Tibial nerve (tissue), 4 donors: ENCODE data around the gene RABGGTA. TPM values are rescaled to one million over a fixed set of nuclear protein-coding genes. Genes with fewer than 3 reads are reported as not detected.

Experiments used
- DNase-seq, 2 donors: peaks; one replicate each; pipeline ENCODE4 v3.0.0-alpha.2; 2019; ENCODE audit warnings: low spot score in 2 of 2
- H3K27ac ChIP-seq, 4 donors: fragments of 200-600 bp; sonication (generic) in 3 of 4; one replicate each; pipeline ENCODE4 v1.5.1; 2017 to 2019; ENCODE audit warnings: mild to moderate bottlenecking in 1 of 4
- H3K27me3 ChIP-seq, 2 donors: fragments of 200-600 bp; sonication (generic) in 1 of 2; one replicate each; pipeline versions ENCODE4 v1.5.1 to v1.6.0; 2017 to 2019
- H3K36me3 ChIP-seq, 3 donors: fragments of 200-600 bp; sonication (generic); one replicate each; pipeline ENCODE4 v1.5.1; 2018 to 2019
- H3K4me1 ChIP-seq, 4 donors: fragments of 200-600 bp; sonication (generic) in 3 of 4; one replicate each; pipeline ENCODE4 v1.5.1; 2017 to 2019
- H3K4me3 ChIP-seq, 4 donors: fragments of 200-600 bp; sonication (generic) in 3 of 4; one replicate each; pipeline ENCODE4 v1.5.1; 2017 to 2019; ENCODE audit warnings: mild to moderate bottlenecking in 1 of 4, moderate library complexity in 1 of 4
- H3K9me3 ChIP-seq, 4 donors: fragments of 200-600 bp; sonication (generic) in 3 of 4; one replicate each; pipeline ENCODE4 v1.5.1; 2017 to 2019
- CTCF ChIP-seq, 5 experiments: fragments of 200-600 bp in 3 of 5; fragments of 450-650 bp in 2 of 5; sonication (generic) in 3 of 5; IDR thresholded peaks; one replicate each; pipeline ENCODE4 v1.5.1; 2016 to 2019; ENCODE audit warnings: antibody characterized with exemption in 5 of 5, mild to moderate bottlenecking in 3 of 5, moderate library complexity in 2 of 5
- EP300 ChIP-seq, 2 donors: sonication (generic); formaldehyde crosslinking; IDR thresholded peaks; one replicate each; pipeline ENCODE4 v1.6.1; 2017; ENCODE audit warnings: antibody characterized with exemption in 2 of 2, mild to moderate bottlenecking in 1 of 2
- POLR2A ChIP-seq, 2 donors: fragments of 450-650 bp; IDR thresholded peaks; one replicate each; pipeline ENCODE4 v1.6.1; 2017; ENCODE audit warnings: antibody characterized with exemption in 2 of 2, mild to moderate bottlenecking in 2 of 2, moderate library complexity in 2 of 2
- WGBS, 2 donors: methylation state at CpG; one replicate each; pipeline ENCODE4 v1.1.5; 2018; 5-methylcytosine and 5-hydroxymethylcytosine counted together
- total RNA-seq, 4 donors: library from RNA; depleted of rRNA; stranded (reverse); fragments of >200 nt; gene quantifications; one replicate each; pipeline ENCODE4 v1.1.0, GENCODE V29; 2016

The RABGGTA gene
- total RNA-seq, 4 donors from 2014 or later = 36.5 to 68.4 (median 42.9) TPM

GRCh38 chr14:24290746-24291145, 19.3 kb upstream of the RABGGTA start:
- Histone ChIP-seq H3K4me1 (no peaks in the 10 kb centered on the region), H3K4me3 (no peak overlapping the region), H3K36me3 (peaks cover 0 to 63% (median 13%) of the 10 kb centered on the region in 3 donors), H3K9me3 (no peaks in the 10 kb centered on the region), H3K27ac (no peak overlapping the region), H3K27me3 (no peaks in the 10 kb centered on the region)
- no peak for DNase-seq
- 72 to 87% methylated on average over 9 of the region's 9 CpGs for WGBS, 2 donors
- no peak for TF ChIP-seq EP300 (IDR thresholded peaks at IDR 0.05)
- no peak for TF ChIP-seq POLR2A (IDR thresholded peaks at IDR 0.05)
- TF ChIP-seq CTCF (IDR thresholded peaks at IDR 0.05) = no peak

GRCh38 chr14:24289649-24290280, 18.4 kb upstream of the RABGGTA start:
- no peaks in the 10 kb centered on the region for H3K9me3 ChIP-seq
- 84 to 87% methylated on average over 6 of the region's 6 CpGs for WGBS, 2 donors
- H3K4me3 ChIP-seq = no peak overlapping the region
- no peaks in the 10 kb centered on the region for H3K4me1 ChIP-seq
- H3K27me3 ChIP-seq = no peaks in the 10 kb centered on the region
- no peak for DNase-seq
- no peak for TF ChIP-seq POLR2A (IDR thresholded peaks at IDR 0.05)
- TF ChIP-seq CTCF (IDR thresholded peaks at IDR 0.05) = no peak
- no peak for TF ChIP-seq EP300 (IDR thresholded peaks at IDR 0.05)
- H3K27ac ChIP-seq = no peak overlapping the region
- H3K36me3 ChIP-seq = peaks cover 0 to 55% (median 12%) of the 10 kb centered on the region in 3 donors

- Histone ChIP-seq H3K27ac (no peak overlapping the region), H3K27me3 (no peaks in the 10 kb centered on the region), H3K36me3 (peaks cover 0 to 33% (median 12%) of the 10 kb centered on the region in 3 donors), H3K4me3 (no peak overlapping the region), H3K9me3 (no peaks in the 10 kb centered on the region), H3K4me1 (peaks cover 0 to 6% (median 0%) of the 10 kb centered on the region in 4 donors)
- TF ChIP-seq POLR2A (IDR thresholded peaks at IDR 0.05) (no peak), CTCF (IDR thresholded peaks at IDR 0.05) (no peak)
- DNase-seq = no peak
- WGBS, 2 donors = 94 to 97% methylated on average over 5 of the region's 5 CpGs
Measured at GRCh38 chr14:24286996-24287395, 15.6 kb upstream of the RABGGTA start.

- H3K27me3 ChIP-seq = no peaks in the 10 kb centered on the region
- H3K4me3 ChIP-seq = no peak overlapping the region
- no peaks in the 10 kb centered on the region for H3K9me3 ChIP-seq
- peaks cover 0 to 19% (median 0%) of the 10 kb centered on the region in 4 donors for H3K4me1 ChIP-seq
- peaks cover 0 to 17% (median 6%) of the 10 kb centered on the region in 3 donors for H3K36me3 ChIP-seq
- DNase-seq = no peak
- no peak for TF ChIP-seq CTCF (IDR thresholded peaks at IDR 0.05)
- no peak overlapping the region for H3K27ac ChIP-seq
- 72 to 75% methylated on average over 4 of the region's 4 CpGs for WGBS, 2 donors
Measured at GRCh38 chr14:24285351-24285750, 14.0 kb upstream of the RABGGTA start.

- Histone ChIP-seq H3K27ac (no peak overlapping the region), H3K4me3 (no peak overlapping the region), H3K4me1 (peaks cover 0 to 26% (median under 1%) of the 10 kb centered on the region in 4 donors), H3K36me3 (peaks cover 0 to 9% (median 2%) of the 10 kb centered on the region in 3 donors), H3K27me3 (no peaks in the 10 kb centered on the region), H3K9me3 (no peaks in the 10 kb centered on the region)
- TF ChIP-seq POLR2A (IDR thresholded peaks at IDR 0.05) = no peak
- TF ChIP-seq EP300 (IDR thresholded peaks at IDR 0.05) = no peak
- no peak for TF ChIP-seq CTCF (IDR thresholded peaks at IDR 0.05)
- 73 to 82% methylated on average over 11 of the region's 11 CpGs for WGBS, 2 donors
- DNase-seq = no peak
Measured at GRCh38 chr14:24284501-24285035, 13.2 kb upstream of the RABGGTA start.
